ENCODE data around the gene VAMP8.

VAMP8 gene

GRCh38 chr2:85584857-85585780 is 7.7 kb downstream of the VAMP8 start:
- TF ChIP-seq EZH2phosphoT487 (IDR thresholded peaks at IDR 0.05; ENCODE audit: borderline replicate concordance) (no peak), CTCF (conservative IDR thresholded peaks at IDR 0.05; ENCODE audit: low read length) (no peak)
- Histone ChIP-seq H3K4me2 (ENCODE audit: low read depth, low read length, poor library complexity, severe bottlenecking) (peak overlapping the region; percentile 93), H3F3A (ENCODE audit: low read depth) (0 out of 2 replicates have a peak, but pooled peaks cover 12% of the 10 kb centered on the region), H3K79me2 (ENCODE audit: insufficient read depth, low read length) (peaks cover 45% of the 10 kb centered on the region), H3K9ac (ENCODE audit: low read depth, low read length, poor library complexity, severe bottlenecking) (peak overlapping the region; percentile 83), H3K4me3 (ENCODE audit: low read length, poor library complexity, severe bottlenecking) (peak overlapping the region; percentile 79), H3K36me3 (ENCODE audit: insufficient read depth, low read length) (no peaks in the 10 kb centered on the region), H3K27me3 (ENCODE audit: insufficient read depth, low read length, poor library complexity, severe bottlenecking) (no peaks in the 10 kb centered on the region), H2AFZ (ENCODE audit: low read length) (no peak overlapping the region), H4K20me1 (ENCODE audit: insufficient read depth, low read length, poor library complexity, severe bottlenecking) (no peaks in the 10 kb centered on the region), H3K4me1 (ENCODE audit: insufficient read depth, low read length, poor library complexity, severe bottlenecking) (peaks cover 61% of the 10 kb centered on the region), H3K9me2 (replicated peaks; ENCODE audit: low read depth, low read length) (no peaks in the 10 kb centered on the region), H3K9me3 (ENCODE audit: insufficient read depth, low read depth, low read length) (no peaks in the 10 kb centered on the region)

- no peaks in the 10 kb centered on the region for H4K20me1 ChIP-seq (ENCODE audit: insufficient read depth, low read length, poor library complexity, severe bottlenecking)
- 0 out of 2 replicates have a peak, but pooled peaks cover 12% of the 10 kb centered on the region for H3F3A ChIP-seq (ENCODE audit: low read depth)
- peaks cover 45% of the 10 kb centered on the region for H3K79me2 ChIP-seq (ENCODE audit: insufficient read depth, low read length)
- no peak overlapping the region for H2AFZ ChIP-seq (ENCODE audit: low read length)
- H3K4me1 ChIP-seq (ENCODE audit: insufficient read depth, low read length, poor library complexity, severe bottlenecking): peaks cover 65% of the 10 kb centered on the region
- no peaks in the 10 kb centered on the region for H3K36me3 ChIP-seq (ENCODE audit: insufficient read depth, low read length)
- H3K27me3 ChIP-seq (ENCODE audit: insufficient read depth, low read length, poor library complexity, severe bottlenecking): no peaks in the 10 kb centered on the region
- H3K9ac ChIP-seq (ENCODE audit: low read depth, low read length, poor library complexity, severe bottlenecking): peak overlapping the region; percentile 83
- TF ChIP-seq CTCF (conservative IDR thresholded peaks at IDR 0.05; ENCODE audit: low read length) (no peak), EZH2phosphoT487 (IDR thresholded peaks at IDR 0.05; ENCODE audit: borderline replicate concordance) (no peak)
- peak overlapping the region; percentile 79 for H3K4me3 ChIP-seq (ENCODE audit: low read length, poor library complexity, severe bottlenecking)
- peak overlapping the region; percentile 93 for H3K4me2 ChIP-seq (ENCODE audit: low read depth, low read length, poor library complexity, severe bottlenecking)
- H3K9me3 ChIP-seq (ENCODE audit: insufficient read depth, low read depth, low read length): no peaks in the 10 kb centered on the region
- H3K9me2 ChIP-seq (replicated peaks; ENCODE audit: low read depth, low read length): no peaks in the 10 kb centered on the region
Measured at GRCh38 chr2:85585781-85586105, 8.4 kb downstream of the VAMP8 start.

GRCh38 chr2:85588236-85588635 is 10.8 kb downstream of the VAMP8 start:
- H3K4me1 ChIP-seq (ENCODE audit: insufficient read depth, low read length, poor library complexity, severe bottlenecking): peaks cover 66% of the 10 kb centered on the region
- peak overlapping the region; percentile 63 for H3K4me3 ChIP-seq (ENCODE audit: low read length, poor library complexity, severe bottlenecking)
- H3K4me2 ChIP-seq (ENCODE audit: low read depth, low read length, poor library complexity, severe bottlenecking): peak overlapping the region; percentile 85
- H3F3A ChIP-seq (ENCODE audit: low read depth): 0 out of 2 replicates have a peak, but pooled peaks cover 12% of the 10 kb centered on the region
- no peaks in the 10 kb centered on the region for H3K9me2 ChIP-seq (replicated peaks; ENCODE audit: low read depth, low read length)
- H3K27me3 ChIP-seq (ENCODE audit: insufficient read depth, low read length, poor library complexity, severe bottlenecking): no peaks in the 10 kb centered on the region
- peak overlapping the region; percentile 71 for H3K9ac ChIP-seq (ENCODE audit: low read depth, low read length, poor library complexity, severe bottlenecking)
- no peaks in the 10 kb centered on the region for H3K36me3 ChIP-seq (ENCODE audit: insufficient read depth, low read length)
- H4K20me1 ChIP-seq (ENCODE audit: insufficient read depth, low read length, poor library complexity, severe bottlenecking): no peaks in the 10 kb centered on the region
- peaks cover 43% of the 10 kb centered on the region for H3K79me2 ChIP-seq (ENCODE audit: insufficient read depth, low read length)
- no peak for TF ChIP-seq CTCF (conservative IDR thresholded peaks at IDR 0.05; ENCODE audit: low read length)
- TF ChIP-seq EZH2phosphoT487 (IDR thresholded peaks at IDR 0.05; ENCODE audit: borderline replicate concordance): no peak
- H2AFZ ChIP-seq (ENCODE audit: low read length): no peak overlapping the region
- no peaks in the 10 kb centered on the region for H3K9me3 ChIP-seq (ENCODE audit: insufficient read depth, low read depth, low read length)
